ENCODE data around the gene TIMP3. TPM values are rescaled to one million over a fixed set of nuclear protein-coding genes. Genes with fewer than 3 reads are reported as not detected.

TIMP3 gene
- total and polyA plus RNA-seq, 2 donors (not counting 1 experiment from before 2014, with no cell fraction given) = not detected

- H3K9me3 Mint-ChIP-seq (ENCODE audit: insufficient read depth) = peaks cover 2% of the 10 kb centered on the region
- Histone ChIP-seq H3K27ac (ENCODE audit: low read length in 2 of 2) (no peak overlapping the region), H2AFZ (ENCODE audit: insufficient read depth, low read depth, low read length, poor library complexity, severe bottlenecking) (no peak overlapping the region), H3K4me1 (ENCODE audit: control insufficient read depth in 2 of 2, insufficient read depth in 2 of 2, low read length in 2 of 2) (no peaks in the 10 kb centered on the region), H3K9ac (ENCODE audit: low read length) (no peak overlapping the region), H3K27me3 (replicated peaks in 1 of 4; ENCODE audit: control extremely low read depth in 1 of 4, control insufficient read depth in 3 of 4, insufficient read depth in 4 of 4, low read length in 3 of 4) (peaks cover 0 to 8% (median 1%) of the 10 kb centered on the region in 4 experiments), H3K79me2 (ENCODE audit: control insufficient read depth, insufficient read depth, low read length) (no peaks in the 10 kb centered on the region), H3K4me2 (replicated peaks; ENCODE audit: low read depth, low read length, poor library complexity, severe bottlenecking) (no peak overlapping the region), H3K4me3 (ENCODE audit: control extremely low read depth in 1 of 5, extremely low read depth in 1 of 5, insufficient read depth in 1 of 5, low read depth in 2 of 5, low read length in 4 of 5) (no peak overlapping the region), H3K36me3 (replicated peaks in 1 of 2; ENCODE audit: control extremely low read depth in 1 of 2, control insufficient read depth in 1 of 2, extremely low read depth in 1 of 2, insufficient read depth in 2 of 2, low read length in 1 of 2) (no peaks in the 10 kb centered on the region), H3K9me3 (ENCODE audit: control extremely low read depth in 1 of 3, control insufficient read depth in 2 of 3, insufficient read depth in 1 of 3, low read length in 2 of 3) (no peaks in the 10 kb centered on the region), H4K20me1 (ENCODE audit: control insufficient read depth, insufficient read depth, low read length, poor library complexity, severe bottlenecking) (no peaks in the 10 kb centered on the region)
- peaks cover 26% of the 10 kb centered on the region for H3K27me3 Mint-ChIP-seq
- H3K27ac Mint-ChIP-seq = no peak overlapping the region
- WGBS (ENCODE audit: insufficient coverage) = 100% methylated on average over 3 of the region's 3 CpGs
- intact Hi-C loops (cut with micrococcal nuclease) = no loop called here
- ATAC-seq (ENCODE audit: low read depth) = no peak
- ChIA-PET CTCF (no interaction called here), POLR2A (no interaction called here)
- H3K4me1 Mint-ChIP-seq = no peaks in the 10 kb centered on the region
- DNase-seq = no peak
- no peak overlapping the region for H3K4me3 Mint-ChIP-seq
- TF ChIP-seq CTCF (IDR thresholded peaks at IDR 0.05) (no peak), EZH2 (IDR thresholded peaks at IDR 0.05; ENCODE audit: borderline replicate concordance, insufficient read depth, low read depth, low read length, poor library complexity, severe bottlenecking) (no peak)
These were observed 42.6 kb upstream of the TIMP3 start for GRCh38 chr22:32758866-32759385.

- 78% methylated on average over 4 of the region's 6 CpGs for WGBS (ENCODE audit: insufficient coverage)
- CTCF ChIA-PET = no interaction called here
- Histone ChIP-seq H4K20me1 (ENCODE audit: control insufficient read depth, insufficient read depth, low read length, poor library complexity, severe bottlenecking) (no peaks in the 10 kb centered on the region), H3K27me3 (replicated peaks in 1 of 4; ENCODE audit: control extremely low read depth in 1 of 4, control insufficient read depth in 3 of 4, insufficient read depth in 4 of 4, low read length in 3 of 4) (peaks cover 0 to 13% (median 1%) of the 10 kb centered on the region in 4 experiments), H3K27ac (ENCODE audit: low read length in 2 of 2) (no peak overlapping the region), H3K79me2 (ENCODE audit: control insufficient read depth, insufficient read depth, low read length) (no peaks in the 10 kb centered on the region), H3K36me3 (replicated peaks in 1 of 2; ENCODE audit: control extremely low read depth in 1 of 2, control insufficient read depth in 1 of 2, extremely low read depth in 1 of 2, insufficient read depth in 2 of 2, low read length in 1 of 2) (no peaks in the 10 kb centered on the region), H3K9ac (ENCODE audit: low read length) (no peak overlapping the region), H3K9me3 (ENCODE audit: control extremely low read depth in 1 of 3, control insufficient read depth in 2 of 3, insufficient read depth in 1 of 3, low read length in 2 of 3) (no peaks in the 10 kb centered on the region), H3K4me2 (replicated peaks; ENCODE audit: low read depth, low read length, poor library complexity, severe bottlenecking) (no peak overlapping the region), H2AFZ (ENCODE audit: insufficient read depth, low read depth, low read length, poor library complexity, severe bottlenecking) (no peak overlapping the region), H3K4me1 (ENCODE audit: control insufficient read depth in 2 of 2, insufficient read depth in 2 of 2, low read length in 2 of 2) (no peaks in the 10 kb centered on the region), H3K4me3 (ENCODE audit: control extremely low read depth in 1 of 5, extremely low read depth in 1 of 5, insufficient read depth in 1 of 5, low read depth in 2 of 5, low read length in 4 of 5) (no peak overlapping the region)
- Mint-ChIP-seq H3K4me1 (no peaks in the 10 kb centered on the region), H3K27me3 (peaks cover 35% of the 10 kb centered on the region), H3K4me3 (no peak overlapping the region), H3K9me3 (ENCODE audit: insufficient read depth) (peaks cover 2% of the 10 kb centered on the region), H3K27ac (no peak overlapping the region)
- ATAC-seq (ENCODE audit: low read depth) (no peak), DNase-seq (no peak)
- no peak for TF ChIP-seq EZH2 (IDR thresholded peaks at IDR 0.05; ENCODE audit: borderline replicate concordance, insufficient read depth, low read depth, low read length, poor library complexity, severe bottlenecking)
- TF ChIP-seq CTCF (IDR thresholded peaks at IDR 0.05) = no peak
- POLR2A ChIA-PET = no interaction called here
- intact Hi-C loops (cut with micrococcal nuclease) = no loop called here
These were observed 41.1 kb upstream of the TIMP3 start for GRCh38 chr22:32760396-32760795.

Data from B cell (primary cell).